Mesangial cell (primary cell): Measurements from ENCODE around the gene NBPF12. TPM values are rescaled to one million over a fixed set of nuclear protein-coding genes. Genes with fewer than 3 reads are reported as not detected.

Experiments used
- total RNA-seq: library from RNA; depleted of rRNA; stranded (reverse); fragments of >200 nt; gene quantifications from 2 replicates; pipeline ENCODE4 v1.2.3, GENCODE V29; 2015

NBPF12 gene, protein sequence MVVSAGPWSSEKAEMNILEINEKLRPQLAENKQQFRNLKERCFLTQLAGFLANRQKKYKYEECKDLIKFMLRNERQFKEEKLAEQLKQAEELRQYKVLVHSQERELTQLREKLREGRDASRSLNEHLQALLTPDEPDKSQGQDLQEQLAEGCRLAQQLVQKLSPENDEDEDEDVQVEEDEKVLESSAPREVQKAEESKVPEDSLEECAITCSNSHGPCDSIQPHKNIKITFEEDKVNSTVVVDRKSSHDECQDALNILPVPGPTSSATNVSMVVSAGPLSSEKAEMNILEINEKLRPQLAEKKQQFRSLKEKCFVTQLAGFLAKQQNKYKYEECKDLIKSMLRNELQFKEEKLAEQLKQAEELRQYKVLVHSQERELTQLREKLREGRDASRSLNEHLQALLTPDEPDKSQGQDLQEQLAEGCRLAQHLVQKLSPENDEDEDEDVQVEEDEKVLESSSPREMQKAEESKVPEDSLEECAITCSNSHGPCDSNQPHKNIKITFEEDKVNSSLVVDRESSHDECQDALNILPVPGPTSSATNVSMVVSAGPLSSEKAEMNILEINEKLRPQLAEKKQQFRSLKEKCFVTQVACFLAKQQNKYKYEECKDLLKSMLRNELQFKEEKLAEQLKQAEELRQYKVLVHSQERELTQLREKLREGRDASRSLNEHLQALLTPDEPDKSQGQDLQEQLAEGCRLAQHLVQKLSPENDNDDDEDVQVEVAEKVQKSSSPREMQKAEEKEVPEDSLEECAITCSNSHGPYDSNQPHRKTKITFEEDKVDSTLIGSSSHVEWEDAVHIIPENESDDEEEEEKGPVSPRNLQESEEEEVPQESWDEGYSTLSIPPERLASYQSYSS (N-terminal part only)
- 2.9 and 5.6 TPM in 2 replicates for total RNA-seq

GRCh38 chr1:146938242-146938902, at the start of gene NBPF12:
Gene NBPF12, plus strand, starts transcription at chr1:146938324. Its CDS starts 21,820 bp downstream, at chr1:146960144.

Other genes starting within 250 kb of the NBPF12 start
- gene PRKAB2, start 234.1 kb downstream of the NBPF12 start, total RNA-seq: 5.9 and 9.6 TPM in 2 replicates